HepG2 (cell line): ENCODE data around the gene IFT52. TPM values are rescaled to one million over a fixed set of nuclear protein-coding genes. Genes with fewer than 3 reads are reported as not detected.

Experiments used
- ATAC-seq: fragments of 200-7000 bp; cut with Tn5 transposase; 3 replicates; pipeline ENCODE4 v1.9.1; 2020; ENCODE audit warnings: mild to moderate bottlenecking, moderate library complexity
- BruUV-seq: library from RNA; stranded (reverse); fragments of 400-500 nt; replicated peaks from 2 replicates; lab custom pipeline; 2021; lab: Mats Ljungman, UMichigan
- CTCF ChIA-PET: fragments of 300-600 bp; formaldehyde crosslinking; extraction: SDS; loops from one replicate; lab custom pipeline; 2021; ENCODE audit warnings: low total read pairs, inconsistent platforms, low intra/inter-chr PET ratio; lab: Yijun Ruan, JAX
- POLR2A ChIA-PET: fragments of 350-600 bp; sonication (Branson Sonifier 250); formaldehyde crosslinking; loops from one replicate; lab custom pipeline; 2020; ENCODE audit warnings: antibody characterized with exemption, inconsistent platforms; lab: Yijun Ruan, JAX
- DNase-seq: peaks from one replicate; pipeline ENCODE4 v3.0.0-alpha.2; 2015; ENCODE audit warnings: low spot score
- FAIRE-seq: peaks from 3 replicates; lab custom pipeline; 2011; peaks lifted over from hg19 to GRCh38; lab: Jason Lieb, UNC
- H2AFZ ChIP-seq: one replicate; pipeline ENCODE4 v1.6.1; 2011; ENCODE audit warnings: low read length, inconsistent platforms
- H3K27ac ChIP-seq: fragments of 300-600 bp; 3 replicates; pipeline ENCODE4 v1.8.0; 2011; ENCODE audit warnings: mixed run types, mild to moderate bottlenecking, mixed read lengths, low read length, inconsistent platforms; ENCODE audit not compliant: insufficient read depth; ENCODE audit errors: extremely low read length
- H3K27me3 ChIP-seq, 2 experiments: fragments of 200-600 bp in 1 of 2; 2 replicates in 1 of 2; 3 replicates in 1 of 2; pipeline versions ENCODE4 v1.6.0 to v1.8.0; 2011; ENCODE audit warnings: low read length in 2 of 2, mild to moderate bottlenecking in 2 of 2, moderate library complexity in 2 of 2, inconsistent platforms in 1 of 2; ENCODE audit not compliant: insufficient read depth in 2 of 2, control insufficient read depth in 1 of 2
- H3K36me3 ChIP-seq, 2 experiments: fragments of 200-600 bp in 1 of 2; replicated peaks in 1 of 2; 2 replicates in 1 of 2; 3 replicates in 1 of 2; pipeline versions ENCODE4 v1.5.1 to v1.8.0; 2011; ENCODE audit warnings: low read length in 2 of 2, inconsistent platforms in 1 of 2; ENCODE audit not compliant: insufficient read depth in 2 of 2, control insufficient read depth in 1 of 2
- H3K4me1 ChIP-seq: 2 replicates; pipeline ENCODE4 v1.5.1; 2012; ENCODE audit warnings: low read length, inconsistent platforms; ENCODE audit not compliant: insufficient read depth
- H3K4me2 ChIP-seq: 2 replicates; pipeline ENCODE4 v1.6.0; 2011; ENCODE audit warnings: low read depth, low read length, inconsistent platforms
- H3K4me3 ChIP-seq, 3 experiments: fragments of 200-600 bp in 1 of 3; sonication (generic), shearing (Covaris generic) in 1 of 3; replicated peaks in 1 of 3; 2 replicates each; pipeline ENCODE4 v1.5.1; 2011 to 2016; ENCODE audit warnings: low read length in 3 of 3, inconsistent platforms in 2 of 3, low read depth in 2 of 3, mild to moderate bottlenecking in 2 of 3, control low read depth in 1 of 3, mixed read lengths in 1 of 3; ENCODE audit not compliant: insufficient read depth in 1 of 3
- H3K79me2 ChIP-seq: one replicate; pipeline ENCODE4 v1.6.1; 2011; ENCODE audit warnings: low read length, inconsistent platforms; ENCODE audit not compliant: insufficient read depth
- H3K9ac ChIP-seq: 2 replicates; pipeline ENCODE4 v1.6.0; 2011; ENCODE audit warnings: mild to moderate bottlenecking, low read depth, low read length, inconsistent platforms; ENCODE audit not compliant: insufficient read depth
- H3K9me3 ChIP-seq: 2 replicates; pipeline ENCODE4 v1.5.1; 2012; ENCODE audit warnings: mild to moderate bottlenecking, low read length
- H4K20me1 ChIP-seq: 2 replicates; pipeline ENCODE4 v1.6.0; 2011; ENCODE audit warnings: inconsistent platforms, mild to moderate bottlenecking, low read length, moderate library complexity; ENCODE audit not compliant: insufficient read depth
- ADNP ChIP-seq: sonication (generic); formaldehyde crosslinking; IDR thresholded peaks from 2 replicates; pipeline ENCODE4 v1.4.0; 2020; ENCODE audit warnings: missing genetic modification reagents
- EHMT2 ChIP-seq: fragments of 200-600 bp; sonication (generic); IDR thresholded peaks from 2 replicates; pipeline ENCODE4 v1.7.0; 2017; ENCODE audit warnings: antibody characterized with exemption, low read depth, low read length, borderline replicate concordance
- HNRNPL ChIP-seq: fragments of 200-400 bp; formaldehyde crosslinking; IDR thresholded peaks from 2 replicates; pipeline ENCODE4 v1.6.1; 2017; ENCODE audit warnings: mild to moderate bottlenecking, low read depth, low read length
- LCORL ChIP-seq, 2 experiments: fragments of 450-650 bp in 1 of 2; sonication (generic) in 1 of 2; formaldehyde crosslinking in 1 of 2; IDR thresholded peaks; 2 replicates each; pipeline versions ENCODE4 v1.5.0 to v1.6.1; 2017 to 2020; ENCODE audit warnings: antibody characterized with exemption in 1 of 2, missing genetic modification reagents in 1 of 2
- SP140L ChIP-seq: sonication (generic); formaldehyde crosslinking; IDR thresholded peaks from 2 replicates; pipeline ENCODE4 v1.4.0; 2020; ENCODE audit warnings: missing genetic modification reagents, borderline replicate concordance
- ZBTB7B ChIP-seq: sonication (generic); formaldehyde crosslinking; IDR thresholded peaks from 2 replicates; pipeline ENCODE4 v1.4.0; 2020; ENCODE audit warnings: missing genetic modification reagents
- ZNF839 ChIP-seq: sonication (generic); formaldehyde crosslinking; IDR thresholded peaks from 2 replicates; pipeline ENCODE4 v1.4.0; 2020; ENCODE audit warnings: missing genetic modification reagents, mild to moderate bottlenecking, borderline replicate concordance
- WGBS: methylation state at CpG from one replicate; pipeline ENCODE4 v1.1.6; 2017; ENCODE audit warnings: low lambda C conversion rate; 5-methylcytosine and 5-hydroxymethylcytosine counted together
- in situ Hi-C: cut with HindIII; loops from 2 replicates; pipeline ENCODE4 v1.10.0; 2017; ENCODE audit warnings: low pct_unique_long_range_greater_than_20kb; ENCODE audit not compliant: extremely low pct_ligation_motif_present
- intact Hi-C: fragments of 100-400 bp; cut with micrococcal nuclease; formaldehyde crosslinking; loops from one replicate; pipeline ENCODE4 v1.10.0; 2022; ENCODE audit not compliant: unreplicated experiment
- polyA plus RNA-seq, 8 experiments: library from polyadenylated mRNA; depleted of rRNA in 3 of 8; stranded (reverse) in 7 of 8; unstranded in 1 of 8; fragments of >200 nt; fragmentation: Illumina TruSeq in 4 of 8; extraction: Trizol in 4 of 8; gene quantifications; 2 replicates each; pipeline versions ENCODE4 v1.2.1 to v1.2.3, GENCODE V29; 2011 to 2016; ENCODE audit warnings: low read depth in 4 of 8, missing spikeins in 1 of 8, mixed read lengths in 1 of 8; ENCODE audit not compliant: insufficient read depth in 1 of 8
- total RNA-seq, 5 experiments: library from RNA; depleted of rRNA; stranded (reverse); fragments of >200 nt; fragmentation: Illumina TruSeq; extraction: Trizol; gene quantifications; 2 replicates each; pipeline ENCODE4 v1.2.3, GENCODE V29; 2016; ENCODE audit warnings: low read depth in 1 of 5
- TF ChIP-seq, protein P1 (sequence below): sonication (generic); formaldehyde crosslinking; IDR thresholded peaks from 2 replicates; pipeline ENCODE4 v1.8.1; 2023; ENCODE audit warnings: mild to moderate bottlenecking, moderate library complexity, missing genetic modification reagents
- TF ChIP-seq, protein P2 (sequence below): sonication (generic); formaldehyde crosslinking; IDR thresholded peaks from 2 replicates; pipeline ENCODE4 v1.5.0; 2020; ENCODE audit warnings: mild to moderate bottlenecking, missing genetic modification reagents
- TF ChIP-seq, protein P3 (sequence below): IDR thresholded peaks from 2 replicates; pipeline ENCODE4 v1.6.1; 2016; ENCODE audit warnings: low read depth, control low read depth
- TF ChIP-seq, protein P4 (sequence below): sonication (generic); formaldehyde crosslinking; IDR thresholded peaks from 2 replicates; pipeline ENCODE4 v1.5.1; 2020; ENCODE audit warnings: missing genetic modification reagents, mild to moderate bottlenecking, borderline replicate concordance
- TF ChIP-seq, protein P5 (sequence below): sonication (generic); formaldehyde crosslinking; IDR thresholded peaks from 2 replicates; pipeline ENCODE4 v1.8.1; 2023; ENCODE audit warnings: mild to moderate bottlenecking, inconsistent platforms, moderate library complexity, missing genetic modification reagents, borderline replicate concordance

Gene IFT52
- total and polyA plus RNA-seq, 2 of the 13 experiments (the other 11 are each of a cell fraction or from before 2014, with no cell fraction given): 48.0 to 64.0 TPM

DNA sequence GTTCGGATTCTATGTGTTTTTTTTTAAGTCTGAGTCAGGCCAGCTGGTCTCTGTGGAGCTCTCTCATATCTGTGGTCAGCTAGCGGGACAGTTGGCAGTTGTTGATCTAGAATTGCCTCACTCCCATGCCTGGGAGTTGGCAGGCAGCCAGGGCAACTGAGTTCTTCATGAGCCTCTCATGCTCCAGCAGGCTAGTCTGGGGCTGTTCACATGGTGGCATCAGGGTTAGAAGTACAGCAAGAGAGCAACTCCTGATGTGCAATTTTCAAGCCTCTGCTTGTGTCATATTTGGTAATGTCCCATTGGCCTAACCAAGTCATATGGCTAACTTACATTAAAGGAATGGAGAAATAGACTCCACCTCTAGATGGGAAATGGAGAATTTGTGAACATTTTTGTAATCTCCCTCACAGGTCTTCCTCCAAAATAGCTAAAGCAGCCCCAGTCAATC lies 6.7 kb upstream of the IFT52 start (continued):
- TF ChIP-seq SP140L (CRISPR knock-in tag): no peak
- TF ChIP-seq, protein P1, sequence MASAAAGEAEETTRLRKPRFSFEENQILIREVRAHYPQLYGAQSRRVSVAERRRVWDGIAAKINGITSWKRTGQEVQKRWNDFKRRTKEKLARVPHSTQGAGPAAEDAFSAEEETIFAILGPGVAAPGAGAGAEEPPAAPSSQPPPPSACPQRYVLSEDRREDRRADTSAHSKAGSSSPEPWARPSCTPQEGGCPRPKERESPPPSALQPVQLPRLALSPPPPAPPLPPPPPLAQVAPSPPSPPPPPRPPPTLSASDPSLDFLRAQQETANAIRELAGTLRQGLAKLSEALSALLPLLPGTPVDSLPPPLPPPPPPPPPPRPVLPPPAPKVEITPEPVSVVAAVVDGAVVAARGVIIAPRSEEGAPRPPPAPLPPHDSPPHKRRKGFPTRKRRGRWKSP (CRISPR knock-in tag): no peak; the same call in 1 of the 2 replicates
- TF ChIP-seq, protein P2, sequence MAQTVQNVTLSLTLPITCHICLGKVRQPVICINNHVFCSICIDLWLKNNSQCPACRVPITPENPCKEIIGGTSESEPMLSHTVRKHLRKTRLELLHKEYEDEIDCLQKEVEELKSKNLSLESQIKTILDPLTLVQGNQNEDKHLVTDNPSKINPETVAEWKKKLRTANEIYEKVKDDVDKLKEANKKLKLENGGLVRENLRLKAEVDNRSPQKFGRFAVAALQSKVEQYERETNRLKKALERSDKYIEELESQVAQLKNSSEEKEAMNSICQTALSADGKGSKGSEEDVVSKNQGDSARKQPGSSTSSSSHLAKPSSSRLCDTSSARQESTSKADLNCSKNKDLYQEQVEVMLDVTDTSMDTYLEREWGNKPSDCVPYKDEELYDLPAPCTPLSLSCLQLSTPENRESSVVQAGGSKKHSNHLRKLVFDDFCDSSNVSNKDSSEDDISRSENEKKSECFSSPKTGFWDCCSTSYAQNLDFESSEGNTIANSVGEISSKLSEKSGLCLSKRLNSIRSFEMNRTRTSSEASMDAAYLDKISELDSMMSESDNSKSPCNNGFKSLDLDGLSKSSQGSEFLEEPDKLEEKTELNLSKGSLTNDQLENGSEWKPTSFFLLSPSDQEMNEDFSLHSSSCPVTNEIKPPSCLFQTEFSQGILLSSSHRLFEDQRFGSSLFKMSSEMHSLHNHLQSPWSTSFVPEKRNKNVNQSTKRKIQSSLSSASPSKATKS (CRISPR knock-in tag): no peak
- no peak for TF ChIP-seq ZBTB7B (CRISPR knock-in tag)
- TF ChIP-seq, protein P3, sequence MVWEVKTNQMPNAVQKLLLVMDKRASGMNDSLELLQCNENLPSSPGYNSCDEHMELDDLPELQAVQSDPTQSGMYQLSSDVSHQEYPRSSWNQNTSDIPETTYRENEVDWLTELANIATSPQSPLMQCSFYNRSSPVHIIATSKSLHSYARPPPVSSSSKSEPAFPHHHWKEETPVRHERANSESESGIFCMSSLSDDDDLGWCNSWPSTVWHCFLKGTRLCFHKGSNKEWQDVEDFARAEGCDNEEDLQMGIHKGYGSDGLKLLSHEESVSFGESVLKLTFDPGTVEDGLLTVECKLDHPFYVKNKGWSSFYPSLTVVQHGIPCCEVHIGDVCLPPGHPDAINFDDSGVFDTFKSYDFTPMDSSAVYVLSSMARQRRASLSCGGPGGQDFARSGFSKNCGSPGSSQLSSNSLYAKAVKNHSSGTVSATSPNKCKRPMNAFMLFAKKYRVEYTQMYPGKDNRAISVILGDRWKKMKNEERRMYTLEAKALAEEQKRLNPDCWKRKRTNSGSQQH (CRISPR knock-in tag): no peak
- no peak for TF ChIP-seq HNRNPL
- TF ChIP-seq, all 625 proteins: peak for 109

DNA sequence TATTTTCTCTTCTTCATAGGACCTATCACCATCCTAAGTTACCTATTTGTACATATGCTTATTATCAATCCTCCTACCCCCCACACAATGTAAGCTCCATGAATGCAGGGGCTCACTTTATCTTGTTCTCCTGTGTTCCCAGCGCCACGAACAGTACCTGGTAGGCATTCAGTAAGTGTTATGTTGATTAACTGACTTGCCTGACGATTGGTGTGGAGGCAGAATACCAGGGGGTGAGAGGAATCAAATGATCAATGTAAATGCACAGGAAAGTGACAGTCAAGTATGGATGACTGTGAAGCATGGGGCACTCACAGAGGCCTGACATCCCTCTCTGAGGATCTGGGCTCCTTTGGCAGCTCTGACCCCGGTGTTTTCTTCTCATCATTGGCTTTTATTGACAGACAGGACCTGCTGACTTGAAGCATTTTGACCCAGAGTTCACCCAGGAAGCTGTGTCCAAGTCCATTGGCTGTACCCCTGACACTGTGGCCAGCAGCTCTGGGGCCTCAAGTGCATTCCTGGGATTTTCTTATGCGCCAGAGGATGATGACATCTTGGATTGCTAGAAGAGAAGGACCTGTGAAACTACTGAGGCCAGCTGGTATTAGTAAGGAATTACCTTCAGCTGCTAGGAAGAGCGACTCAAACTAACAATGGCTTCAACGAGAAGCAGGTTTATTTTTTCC lies 6.1 kb upstream of the IFT52 start:
- 0 out of 5 replicates have a peak, but pooled peaks cover 0 to 3% of the 10 kb centered on the region in 2 experiments for H3K36me3 ChIP-seq
- no peaks in the 10 kb centered on the region for H3K79me2 ChIP-seq
- H3K9me3 ChIP-seq: no peaks in the 10 kb centered on the region
- FAIRE-seq (peak; percentile 18), ATAC-seq (peak; percentile 62), DNase-seq (peak; percentile 74)
- peak overlapping the region; percentile 32 for H3K4me2 ChIP-seq
- H3K27ac ChIP-seq: peak overlapping the region; percentile 46
- no TSS peak for BruUV-seq
- no peaks in the 10 kb centered on the region for H3K27me3 ChIP-seq
- H4K20me1 ChIP-seq: no peaks in the 10 kb centered on the region
- H3K4me3 ChIP-seq: no peak overlapping the region
- H2AFZ ChIP-seq: no peak overlapping the region
- in situ Hi-C loops: no loop called here
- POLR2A ChIA-PET: interaction anchor here (0.6 to 4.9 kb wide), 8 partner anchors 13 to 68 kb away, joined by 3 to 92 read pairs (median 5); partner anchors contain the start of gene SGK2
- no peak overlapping the region for H3K9ac ChIP-seq
- intact Hi-C loops: no loop called here
- H3K4me1 ChIP-seq: peaks cover 39% of the 10 kb centered on the region
- WGBS: 68% methylated on average over 7 of the region's 7 CpGs
- CTCF ChIA-PET: no interaction called here
- TF ChIP-seq ZNF839: no peak
- peak; percentile 38; the same call in 1 of the 2 replicates for TF ChIP-seq EHMT2
- TF ChIP-seq, protein P4, sequence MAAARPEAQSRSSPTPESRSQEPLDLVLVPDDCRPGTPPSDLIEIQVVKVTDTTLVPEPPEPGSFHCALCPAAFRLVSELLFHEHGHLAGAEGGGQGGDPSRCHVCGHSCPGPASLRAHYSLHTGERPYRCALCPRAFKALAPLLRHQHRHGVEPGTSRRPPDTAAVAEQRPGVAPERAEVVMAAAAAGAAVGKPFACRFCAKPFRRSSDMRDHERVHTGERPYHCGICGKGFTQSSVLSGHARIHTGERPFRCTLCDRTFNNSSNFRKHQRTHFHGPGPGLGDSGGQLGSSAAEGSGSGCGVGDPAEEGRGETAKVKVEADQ (CRISPR knock-in tag): no peak
- TF ChIP-seq, protein P5, sequence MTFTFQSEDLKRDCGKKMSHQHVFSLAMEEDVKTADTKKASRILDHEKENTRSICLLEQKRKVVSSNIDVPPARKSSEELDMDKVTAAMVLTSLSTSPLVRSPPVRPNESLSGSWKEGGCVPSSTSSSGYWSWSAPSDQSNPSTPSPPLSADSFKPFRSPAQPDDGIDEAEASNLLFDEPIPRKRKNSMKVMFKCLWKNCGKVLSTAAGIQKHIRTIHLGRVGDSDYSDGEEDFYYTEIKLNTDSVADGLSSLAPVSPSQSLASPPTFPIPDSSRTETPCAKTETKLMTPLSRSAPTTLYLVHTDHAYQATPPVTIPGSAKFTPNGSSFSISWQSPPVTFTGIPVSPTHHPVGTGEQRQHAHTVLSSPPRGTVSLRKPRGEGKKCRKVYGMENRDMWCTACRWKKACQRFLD (CRISPR knock-in tag): no peak
- no peak for TF ChIP-seq LCORL (IDR thresholded peaks at IDR 0.05)
- peak; percentile 63; the same call in 1 of the 2 replicates for TF ChIP-seq LCORL (CRISPR knock-in tag; IDR thresholded peaks at IDR 0.05)
- no peak for TF ChIP-seq ADNP (CRISPR knock-in tag)
